HG02981 (cell line): ENCODE data around the gene PPM1L.

Experiments used
- ATAC-seq: cut with Tn5 transposase; IDR thresholded peaks from one replicate; pipeline ENCODE4 v1.9.1; 2021; ENCODE audit warnings: mild to moderate bottlenecking, moderate library complexity; ENCODE audit not compliant: unreplicated experiment

Gene PPM1L

GRCh38 chr3:160763073-160763472 is 7.0 kb downstream of the PPM1L start:
- no peak for ATAC-seq

- no peak for ATAC-seq
These were observed 9.2 kb downstream of the PPM1L start for GRCh38 chr3:160765211-160765610.

GRCh38 chr3:160768031-160768430 is 12.0 kb downstream of the PPM1L start:
- no peak for ATAC-seq

- ATAC-seq = no peak
These were observed 12.9 kb downstream of the PPM1L start for GRCh38 chr3:160768918-160769317.

GRCh38 chr3:160771811-160772459 is 15.9 kb downstream of the PPM1L start:
- no peak for ATAC-seq

- ATAC-seq = no peak
These were observed 17.7 kb downstream of the PPM1L start for GRCh38 chr3:160773722-160774121.

- no peak for ATAC-seq
These were observed 18.1 kb downstream of the PPM1L start for GRCh38 chr3:160774172-160774571.

- ATAC-seq = no peak
These were observed 22.4 kb downstream of the PPM1L start for GRCh38 chr3:160778480-160778879.

- ATAC-seq = no peak
These were observed 23.0 kb downstream of the PPM1L start for GRCh38 chr3:160779040-160779439.

- no peak for ATAC-seq
These were observed 24.2 kb downstream of the PPM1L start for GRCh38 chr3:160780245-160780644.

GRCh38 chr3:160781402-160781801 is 25.4 kb downstream of the PPM1L start:
- ATAC-seq = no peak

- ATAC-seq = no peak
These were observed 25.8 kb downstream of the PPM1L start for GRCh38 chr3:160781863-160782262.

GRCh38 chr3:160784853-160785252 is 28.8 kb downstream of the PPM1L start:
- no peak for ATAC-seq

- ATAC-seq = no peak
These were observed 34.7 kb downstream of the PPM1L start for GRCh38 chr3:160790726-160791125.

GRCh38 chr3:160792540-160792939 is 36.5 kb downstream of the PPM1L start:
- no peak for ATAC-seq

- no peak for ATAC-seq
These were observed 37.8 kb downstream of the PPM1L start for GRCh38 chr3:160793722-160794252.

- no peak for ATAC-seq
These were observed 40.2 kb downstream of the PPM1L start for GRCh38 chr3:160796089-160796812.

GRCh38 chr3:160796813-160797164 is 40.8 kb downstream of the PPM1L start:
- ATAC-seq = no peak

- no peak for ATAC-seq
These were observed 41.3 kb downstream of the PPM1L start for GRCh38 chr3:160797356-160797755.

GRCh38 chr3:160801386-160802118 is 45.5 kb downstream of the PPM1L start:
- ATAC-seq = peak; percentile 70

GRCh38 chr3:160804762-160805161 is 48.7 kb downstream of the PPM1L start:
- no peak for ATAC-seq

- ATAC-seq = no peak
These were observed 50.1 kb downstream of the PPM1L start for GRCh38 chr3:160806094-160806493.
